GM15510 (cell line): ENCODE data around the gene KAT5.

Experiments used
- POLR2A ChIP-seq: IDR thresholded peaks from 3 replicates; pipeline ENCODE4 v1.6.1; 2011; ENCODE audit warnings: borderline replicate concordance; ENCODE audit not compliant: insufficient read length; ENCODE audit errors: extremely low read depth

KAT5 gene

GRCh38 chr11:65722261-65722660 is 10.2 kb downstream of the KAT5 start:
- TF ChIP-seq POLR2A: no peak

GRCh38 chr11:65726660-65727059 is 14.6 kb downstream of the KAT5 start:
- TF ChIP-seq POLR2A: no peak

- no peak for TF ChIP-seq POLR2A
Measured at GRCh38 chr11:65727865-65728264, 15.8 kb downstream of the KAT5 start.

GRCh38 chr11:65730461-65730860 is 18.4 kb downstream of the KAT5 start:
- TF ChIP-seq POLR2A: no peak

DNA sequence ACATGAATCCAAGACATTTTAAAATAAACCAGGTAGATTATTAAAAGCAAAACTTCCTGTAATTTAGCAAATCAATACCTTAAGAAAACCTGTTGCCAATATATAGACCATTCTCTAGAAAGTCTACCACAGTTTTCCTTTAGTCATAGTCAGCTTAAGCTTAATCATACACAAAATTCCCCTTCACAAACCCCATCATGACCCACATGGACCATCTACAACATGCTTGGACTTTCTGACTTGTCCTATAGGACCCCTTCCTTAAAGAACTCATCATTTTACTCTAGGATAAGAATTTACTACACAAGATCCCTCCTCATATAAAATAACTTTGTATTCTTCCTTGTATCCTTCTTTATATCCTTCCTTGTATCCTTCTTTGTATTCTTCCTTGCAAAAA is 24.8 kb downstream of the KAT5 start:
- no peak for TF ChIP-seq POLR2A

DNA sequence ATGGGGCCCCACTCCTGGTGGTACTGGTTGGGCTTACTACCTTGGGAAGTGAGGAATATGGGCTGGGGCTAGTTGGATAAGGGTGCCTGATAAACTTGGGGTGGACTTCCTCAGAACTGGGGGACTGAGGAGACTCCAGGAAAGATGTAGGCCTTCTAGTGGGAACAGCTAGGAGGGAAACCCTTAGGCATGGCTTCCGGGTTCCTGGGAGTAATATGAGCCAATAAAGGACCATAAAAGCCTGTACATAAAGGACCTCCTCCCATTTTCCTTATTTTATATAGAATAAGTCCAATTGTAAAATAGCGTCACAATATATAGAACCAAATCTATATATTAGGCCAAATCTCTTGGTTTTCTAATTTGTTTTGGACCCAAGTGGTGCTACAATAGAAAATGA is 27.0 kb downstream of the KAT5 start:
- TF ChIP-seq POLR2A: no peak

DNA sequence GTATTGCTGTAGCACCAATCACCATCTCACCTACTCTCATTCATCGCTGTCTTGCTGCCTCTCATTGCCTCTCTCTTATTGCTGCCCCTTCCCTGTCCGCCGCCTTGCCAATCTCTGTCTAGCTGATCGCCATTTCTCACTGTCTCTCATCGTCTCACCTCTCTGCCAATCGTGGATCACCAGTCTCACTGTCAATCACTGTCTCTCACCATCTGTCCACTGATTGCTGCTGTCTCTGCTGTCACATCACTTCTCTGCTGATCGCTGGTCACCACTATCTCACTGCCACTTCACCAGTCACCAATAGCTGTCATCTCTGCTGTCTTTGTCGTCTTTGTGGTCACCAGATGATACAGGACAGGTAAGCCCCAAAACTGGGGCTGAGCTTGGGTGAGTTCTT is 29.1 kb downstream of the KAT5 start:
- no peak for TF ChIP-seq POLR2A

DNA sequence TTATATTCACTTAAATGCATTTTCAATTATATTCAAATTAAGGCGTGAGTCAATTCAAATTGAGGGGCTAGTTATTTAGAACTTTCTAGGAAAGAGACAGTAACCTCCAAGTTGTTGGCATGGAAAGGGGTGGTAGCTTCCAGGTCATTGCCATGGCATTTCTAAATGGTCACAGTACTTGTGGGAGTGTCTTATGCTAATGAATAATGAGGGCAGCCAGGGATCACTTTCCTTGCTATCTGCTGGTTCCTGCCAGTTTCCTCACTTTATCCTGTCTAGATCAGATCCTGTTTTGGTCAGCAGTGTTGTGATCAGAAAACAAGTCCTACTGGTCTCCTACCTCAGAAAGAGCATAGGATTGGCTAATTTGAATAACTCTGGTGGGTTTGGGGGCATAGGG is 30.3 kb downstream of the KAT5 start:
- no peak for TF ChIP-seq POLR2A

DNA sequence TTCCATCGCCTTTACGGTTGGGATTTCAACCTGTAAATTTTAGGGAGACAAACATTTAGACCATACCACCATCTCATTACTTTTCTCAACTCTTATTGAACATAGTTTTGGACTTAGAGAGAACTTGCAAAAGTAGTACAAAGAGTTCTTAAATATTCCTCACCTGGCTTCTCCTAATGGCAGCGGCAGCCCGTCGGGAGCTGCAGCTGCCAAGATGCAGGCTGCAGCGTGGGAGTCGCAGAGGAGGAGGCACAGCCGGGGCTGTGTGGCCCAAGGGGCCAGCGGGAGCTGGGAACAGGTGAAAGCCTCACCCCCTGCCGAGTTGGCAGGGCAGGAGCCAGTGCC is 31.6 kb downstream of the KAT5 start:
- no peak for TF ChIP-seq POLR2A

- TF ChIP-seq POLR2A: no peak
Measured at GRCh38 chr11:65744026-65744698, 32.1 kb downstream of the KAT5 start.

- TF ChIP-seq POLR2A: no peak
Measured at GRCh38 chr11:65744699-65745042, 32.6 kb downstream of the KAT5 start.

GRCh38 chr11:65745049-65745448 is 33.0 kb downstream of the KAT5 start:
- no peak for TF ChIP-seq POLR2A

- no peak for TF ChIP-seq POLR2A
Measured at GRCh38 chr11:65764434-65764833, 52.4 kb downstream of the KAT5 start.

- no peak for TF ChIP-seq POLR2A
Measured at GRCh38 chr11:65766535-65766934, 54.5 kb downstream of the KAT5 start.

DNA sequence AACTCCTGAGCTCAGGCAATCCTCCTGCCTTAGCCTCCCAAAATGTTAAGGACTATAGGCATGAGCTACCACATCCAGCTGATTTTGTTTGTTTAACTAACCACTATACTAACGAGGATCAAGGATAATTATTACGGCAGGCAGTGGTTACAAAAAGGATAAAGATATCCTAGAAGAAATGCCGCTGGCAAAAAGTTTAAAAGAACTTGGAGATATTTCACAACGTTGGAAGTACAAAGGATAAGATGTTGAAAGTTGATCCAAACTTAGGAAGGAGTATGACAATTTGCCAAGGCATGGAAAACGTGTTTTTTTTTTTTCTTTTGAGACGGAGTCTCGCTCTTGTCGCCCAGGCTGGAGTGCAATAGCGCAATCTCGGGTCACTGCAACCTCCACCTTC is 55.4 kb downstream of the KAT5 start:
- TF ChIP-seq POLR2A: no peak
